NCI-H2196 treated with DMSO at 0.1 percent for 48 hours (cell line): Measurements from ENCODE around the gene SLC39A12.
"Not testable (repeated sequence)": the region's sequence is repeated elsewhere in the genome, so short reads cannot be mapped to it uniquely, and the experiment has no call there.

Experiments
- DNase-seq: peaks from one replicate; lab custom pipeline; 2025; ENCODE audit not compliant: unreplicated experiment; lab: John Stamatoyannopoulos, UW

SLC39A12 gene

DNA sequence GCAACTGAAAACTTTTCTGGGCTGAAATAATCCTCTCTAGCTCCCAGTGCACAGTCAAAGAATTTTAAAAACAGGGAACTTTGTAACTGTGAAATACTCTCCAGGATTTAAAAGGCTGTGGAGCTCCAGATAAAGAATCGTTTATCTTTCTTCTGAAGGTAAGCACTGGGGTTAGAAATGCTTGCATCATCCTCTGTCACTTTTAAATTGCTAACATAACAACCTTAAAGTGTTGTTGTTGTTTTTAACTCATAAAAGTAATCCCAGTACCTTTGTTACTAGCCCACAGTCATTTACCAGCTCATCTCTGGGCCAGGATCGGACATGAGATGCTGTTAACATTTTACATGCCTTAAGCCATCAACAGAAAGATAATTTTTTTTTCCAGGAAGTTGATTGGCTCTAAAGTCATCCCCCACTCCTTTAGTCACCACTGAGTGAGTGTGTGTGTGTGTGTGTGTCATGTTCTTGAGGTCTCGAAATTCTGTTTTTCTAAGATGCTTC is at the start of gene SLC39A12:
Gene SLC39A12, plus strand, starts transcription at position 51 of the 504 bp plus-strand sequence. CDS start 1,359 bp downstream, outside the sequence.
- DNase-seq = no peak

DNA sequence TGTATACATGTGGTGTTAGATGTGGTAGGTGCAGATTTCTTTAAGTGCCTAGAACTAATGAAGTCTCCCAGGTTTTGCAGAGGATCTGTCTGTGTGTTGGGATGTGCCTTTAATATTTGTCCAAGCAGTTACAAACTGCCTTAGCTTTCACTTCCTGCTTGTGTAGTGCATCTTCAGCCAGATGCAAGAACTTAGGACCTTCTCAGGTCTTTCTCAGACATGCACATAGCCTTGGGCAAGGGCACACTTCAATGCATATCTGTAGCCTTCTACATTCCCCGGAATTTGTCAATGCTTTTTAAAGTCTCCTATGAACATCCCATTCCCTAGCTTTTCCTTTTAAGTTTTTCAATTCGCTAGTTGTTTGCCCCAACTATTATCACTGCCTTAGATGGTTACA is 47.2 kb upstream of the SLC39A12 start:
- no peak for DNase-seq

- no peak for DNase-seq
Measured at GRCh38 chr10:17905491-17905890, 46.2 kb upstream of the SLC39A12 start.

DNA sequence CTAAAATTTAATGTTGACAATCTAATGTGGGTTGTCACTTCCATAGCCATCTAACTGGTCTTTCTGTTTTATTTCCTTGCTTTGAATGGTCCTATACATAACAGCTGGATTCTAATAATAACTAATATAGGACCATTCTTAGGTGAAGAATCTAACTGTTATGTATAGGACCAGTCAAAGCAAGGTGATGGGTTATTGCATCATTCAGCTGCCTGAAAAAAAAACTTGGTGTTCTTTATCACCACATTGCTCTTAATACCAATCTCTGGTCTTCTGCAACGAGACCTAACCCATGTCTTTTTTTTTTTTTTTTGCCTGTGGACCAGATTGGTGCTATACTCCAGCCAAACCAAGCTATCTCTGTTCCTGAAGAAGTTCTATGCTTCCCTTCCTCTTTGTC is 45.7 kb upstream of the SLC39A12 start:
- no peak for DNase-seq

GRCh38 chr10:17907641-17908040 is 44.1 kb upstream of the SLC39A12 start:
- DNase-seq = no peak

- no peak for DNase-seq
Measured at GRCh38 chr10:17910125-17910789, 41.5 kb upstream of the SLC39A12 start.

DNA sequence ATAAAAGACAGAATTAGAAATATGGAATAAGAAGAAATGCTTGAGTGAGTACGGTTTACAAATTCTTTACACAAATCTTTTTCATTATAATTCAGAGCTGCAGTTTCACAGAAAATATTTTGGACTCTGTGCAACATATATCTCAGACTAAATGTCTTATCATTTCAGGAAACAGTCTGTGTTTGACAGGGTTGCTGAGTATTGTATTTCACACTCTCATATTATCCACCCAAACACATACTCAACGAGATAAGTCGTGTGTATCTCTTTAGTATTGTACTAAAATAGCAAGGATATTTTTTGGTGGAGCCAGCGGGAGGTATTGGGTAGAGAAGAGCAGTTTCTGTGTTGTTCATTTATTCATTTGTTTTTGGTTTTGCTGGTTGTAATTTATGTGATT is 39.0 kb upstream of the SLC39A12 start:
- DNase-seq = no peak

GRCh38 chr10:17913604-17914003 is 38.1 kb upstream of the SLC39A12 start:
- DNase-seq = no peak

DNA sequence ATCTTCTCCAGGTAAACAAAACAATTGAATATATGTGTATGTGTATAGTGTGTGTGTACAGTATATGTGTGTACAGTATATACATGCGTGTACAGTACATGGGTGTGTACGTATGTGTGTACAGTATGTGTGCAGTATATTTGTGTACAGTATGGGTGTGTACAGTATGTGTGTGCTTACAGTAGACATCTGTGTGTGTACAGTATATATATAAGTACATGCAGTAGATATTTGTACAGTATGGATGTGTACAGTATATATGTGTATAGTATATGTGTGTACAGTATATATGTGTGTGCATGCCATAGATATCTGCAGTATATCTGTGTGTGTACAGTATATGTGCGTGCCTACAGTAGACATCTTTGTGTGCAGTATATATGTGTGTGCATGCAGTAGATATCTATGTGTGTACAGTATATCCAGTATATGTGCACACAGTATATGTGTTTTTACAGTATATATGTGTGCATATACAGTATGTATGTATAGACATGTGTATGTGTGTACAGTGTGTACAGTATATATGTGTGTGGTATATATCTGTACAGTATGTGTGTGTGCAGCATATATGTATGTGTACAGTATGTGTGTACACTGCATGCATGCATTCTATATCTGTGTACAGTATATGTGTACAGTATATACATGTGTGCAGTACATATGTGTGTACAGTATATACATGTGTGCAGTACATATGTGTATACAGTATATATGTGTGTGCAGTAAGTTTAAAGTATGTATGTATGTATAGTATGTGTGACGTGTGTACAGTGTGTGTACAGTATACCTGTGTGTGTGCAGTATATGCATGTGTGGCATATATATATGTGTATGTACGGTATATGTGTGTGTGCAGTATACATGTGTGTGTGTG is 37.3 kb upstream of the SLC39A12 start:
- no peak for DNase-seq

DNA sequence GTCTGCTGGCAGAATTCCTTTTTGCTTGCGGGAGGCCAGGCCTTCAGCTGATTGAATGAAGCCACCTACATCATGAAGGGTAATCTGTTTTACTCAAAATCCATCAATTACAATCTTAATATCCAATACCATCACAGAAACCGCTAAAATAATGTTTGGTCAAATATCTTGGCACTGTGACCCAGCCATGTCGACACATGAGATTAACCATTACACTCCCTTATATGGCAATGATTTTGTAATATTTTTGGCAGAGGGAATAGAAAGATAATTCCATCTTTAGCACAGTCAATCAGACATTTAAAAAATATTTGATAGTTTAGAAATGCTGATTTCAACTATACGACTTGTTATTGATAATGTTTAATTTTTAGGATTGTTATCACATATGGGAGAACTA is 36.5 kb upstream of the SLC39A12 start:
- DNase-seq = no peak

DNA sequence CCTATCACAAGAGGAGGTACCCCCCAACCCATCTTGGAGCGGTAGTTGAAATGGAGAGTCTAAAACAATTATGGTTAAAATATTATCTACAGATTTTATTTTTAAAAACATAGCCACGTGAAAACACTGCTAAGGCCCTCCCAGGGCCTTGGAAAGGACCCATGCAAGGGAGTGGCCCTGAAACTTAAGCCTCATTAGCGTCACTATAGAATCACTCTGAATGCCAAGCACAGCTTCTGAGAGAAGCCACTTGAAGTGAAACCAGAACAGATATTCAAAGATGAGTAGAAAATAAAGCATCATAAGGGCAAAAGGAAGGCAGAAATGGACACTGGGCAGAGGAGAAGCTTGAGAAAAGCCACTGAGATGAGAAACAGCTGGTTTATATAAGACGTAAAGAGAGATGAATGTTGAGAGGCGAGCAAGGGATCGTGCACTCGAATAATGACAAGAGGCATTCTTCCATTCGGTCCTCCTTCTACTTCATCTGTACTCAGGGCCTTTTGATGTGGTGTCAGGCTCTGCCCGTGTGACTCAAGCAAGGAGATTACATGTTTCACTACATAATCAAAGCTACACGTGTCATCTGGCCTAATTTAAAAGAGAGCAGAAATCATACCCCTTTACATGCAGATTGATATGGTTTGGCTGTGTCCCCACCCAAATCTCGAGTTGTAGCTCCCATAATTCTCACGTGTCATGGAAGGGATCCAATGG is 33.4 kb upstream of the SLC39A12 start:
- DNase-seq = no peak

- no peak for DNase-seq
Measured at GRCh38 chr10:17921378-17921777, 30.3 kb upstream of the SLC39A12 start.

DNA sequence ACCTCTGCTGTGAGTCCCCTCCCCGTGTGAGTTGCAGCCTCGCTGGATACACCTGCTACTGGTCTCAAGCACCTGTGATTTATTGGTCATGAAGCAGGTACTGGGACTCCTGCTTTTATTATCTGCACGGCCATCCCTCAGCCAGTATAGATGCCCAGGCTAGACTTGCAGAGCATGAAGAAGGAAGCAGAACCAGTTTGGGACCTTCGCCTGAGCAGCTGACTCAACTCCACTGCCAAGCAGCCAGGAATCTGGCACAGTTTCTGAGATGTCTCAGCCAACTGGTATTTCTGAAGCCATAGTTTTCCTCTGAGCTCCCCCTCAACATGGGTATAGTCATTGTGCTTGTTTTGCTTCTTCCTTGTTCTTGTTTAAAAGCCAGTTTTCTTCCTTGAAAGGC is 28.0 kb upstream of the SLC39A12 start:
- no peak for DNase-seq

GRCh38 chr10:17943033-17943745 is 8.5 kb upstream of the SLC39A12 start:
- DNase-seq = no peak

DNA sequence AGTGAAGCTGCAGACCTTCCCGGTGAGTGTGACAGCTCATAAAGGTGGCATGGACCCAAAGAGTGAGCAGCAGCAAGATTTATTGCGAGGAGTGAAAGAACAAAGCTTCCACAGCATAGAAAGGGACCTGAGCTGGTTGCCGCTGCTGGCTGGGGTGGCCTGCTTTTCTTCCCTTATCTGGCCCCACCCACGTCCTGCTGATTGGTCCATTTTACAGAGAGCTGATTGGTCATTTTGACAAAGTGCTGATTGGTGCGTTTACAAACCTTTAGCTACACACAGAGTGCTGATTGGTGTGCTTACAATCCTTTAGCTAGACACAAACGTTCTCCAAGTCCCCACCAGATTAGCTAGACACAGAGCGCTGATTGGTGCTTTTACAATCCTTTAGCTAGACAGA is 1.4 kb upstream of the SLC39A12 start:
- not testable (repeated sequence) for DNase-seq

DNA sequence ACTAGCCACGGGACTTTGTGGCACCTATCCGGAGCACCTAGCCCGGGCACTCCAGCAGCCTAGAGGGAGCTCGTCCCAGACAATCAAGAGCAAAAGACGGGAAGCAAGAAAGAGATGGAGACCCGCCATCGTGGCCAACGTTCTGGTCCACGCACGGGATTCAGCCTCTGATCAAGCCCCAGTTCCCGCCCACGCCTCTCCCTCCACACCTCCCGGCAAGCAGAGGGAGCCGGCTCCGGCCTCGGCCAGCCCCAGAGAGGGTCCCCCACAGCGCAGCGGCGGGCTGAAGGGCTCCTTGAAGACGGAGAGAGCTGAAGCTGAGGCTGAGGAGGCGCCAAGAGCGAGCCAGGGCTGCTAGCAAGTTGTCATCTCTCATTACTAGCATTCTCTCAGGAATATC is 992 bp upstream of the SLC39A12 start:
- no peak for DNase-seq

GRCh38 chr10:17954372-17954771 is 2.7 kb downstream of the SLC39A12 start:
- DNase-seq = not testable (repeated sequence)

GRCh38 chr10:17954861-17955260 is 3.1 kb downstream of the SLC39A12 start:
- DNase-seq = no peak

DNA sequence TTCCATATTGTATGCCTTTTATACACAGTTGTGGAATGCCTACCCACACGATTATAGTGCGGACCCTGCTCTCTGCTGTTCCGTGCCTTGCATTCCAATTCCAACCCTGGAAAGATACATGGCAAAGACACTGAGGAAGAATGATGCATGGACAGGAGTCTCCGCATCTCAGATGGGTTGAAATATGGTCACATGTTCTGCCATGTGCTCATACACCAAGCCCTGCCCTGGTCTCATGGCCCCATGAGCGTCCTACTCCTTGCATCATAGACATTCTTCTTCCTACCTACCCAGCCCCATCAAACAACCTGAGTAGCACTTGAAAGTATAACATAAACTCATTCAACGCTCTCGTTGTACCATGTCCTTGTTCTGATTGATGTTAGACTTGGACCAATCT is 6.3 kb downstream of the SLC39A12 start:
- DNase-seq = no peak

DNA sequence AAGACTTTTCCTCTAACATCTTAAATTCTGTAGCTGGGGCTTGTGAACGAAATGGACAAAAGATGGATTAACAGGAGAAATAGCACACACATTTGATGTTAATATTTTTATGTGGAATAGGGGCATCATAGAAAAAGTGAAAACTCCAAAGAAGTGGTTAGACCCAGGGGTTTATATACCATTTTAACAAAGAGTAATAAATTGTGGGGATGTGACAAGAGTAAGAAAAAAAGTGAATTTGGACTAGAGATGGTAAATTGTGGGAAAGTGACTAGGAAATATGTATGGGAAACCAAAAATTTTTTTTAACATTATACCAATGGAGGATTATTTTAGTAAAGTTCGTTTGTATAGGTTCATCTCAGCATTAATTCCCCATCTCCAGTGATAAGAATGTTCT is 8.2 kb downstream of the SLC39A12 start:
- DNase-seq = no peak
